ENCODE data around the gene IBA57.

Gene IBA57

GRCh38 chr1:228122921-228123441 lies 42.6 kb upstream of the IBA57 start:
- H3K27me3 ChIP-seq (replicated peaks; ENCODE audit: control insufficient read depth, insufficient read depth, low read length), result no peaks in the 10 kb centered on the region
- DNase-seq (ENCODE audit: extremely low read depth, insufficient read length), result no peak

GRCh38 chr1:228123505-228123904 lies 42.1 kb upstream of the IBA57 start:
- no peaks in the 10 kb centered on the region for H3K36me3 ChIP-seq (ENCODE audit: control insufficient read depth, insufficient read depth, low read length)
- DNase-seq (ENCODE audit: extremely low read depth, insufficient read length), result no peak
- H3K27me3 ChIP-seq (replicated peaks; ENCODE audit: control insufficient read depth, insufficient read depth, low read length), result no peaks in the 10 kb centered on the region
- no peak for TF ChIP-seq CTCF (IDR thresholded peaks at IDR 0.05; ENCODE audit: insufficient read depth, low read length, poor library complexity, severe bottlenecking)
- H3K4me3 ChIP-seq (replicated peaks; ENCODE audit: low read depth, low read length), result no peak overlapping the region

More at GRCh38 chr1:228122921-228123441, 42.6 kb upstream of the IBA57 start:
- TF ChIP-seq CTCF (IDR thresholded peaks at IDR 0.05; ENCODE audit: insufficient read depth, low read length, poor library complexity, severe bottlenecking), result no peak
- Histone ChIP-seq H3K4me3 (replicated peaks; ENCODE audit: low read depth, low read length) (no peak overlapping the region), H3K36me3 (ENCODE audit: control insufficient read depth, insufficient read depth, low read length) (no peaks in the 10 kb centered on the region)

- Histone ChIP-seq H3K4me3 (replicated peaks; ENCODE audit: low read depth, low read length) (no peak overlapping the region), H3K27me3 (replicated peaks; ENCODE audit: control insufficient read depth, insufficient read depth, low read length) (no peaks in the 10 kb centered on the region), H3K36me3 (ENCODE audit: control insufficient read depth, insufficient read depth, low read length) (no peaks in the 10 kb centered on the region)
- no peak for DNase-seq (ENCODE audit: extremely low read depth, insufficient read length)
- TF ChIP-seq CTCF (IDR thresholded peaks at IDR 0.05; ENCODE audit: insufficient read depth, low read length, poor library complexity, severe bottlenecking), result no peak
These were observed 40.4 kb upstream of the IBA57 start for GRCh38 chr1:228125185-228125584.

GRCh38 chr1:228131766-228132165 lies 33.8 kb upstream of the IBA57 start:
- no peak overlapping the region for H3K4me3 ChIP-seq (replicated peaks; ENCODE audit: low read depth, low read length)
- no peak for DNase-seq (ENCODE audit: extremely low read depth, insufficient read length)
- H3K36me3 ChIP-seq (ENCODE audit: control insufficient read depth, insufficient read depth, low read length), result no peaks in the 10 kb centered on the region
- no peaks in the 10 kb centered on the region for H3K27me3 ChIP-seq (replicated peaks; ENCODE audit: control insufficient read depth, insufficient read depth, low read length)
- TF ChIP-seq CTCF (IDR thresholded peaks at IDR 0.05; ENCODE audit: insufficient read depth, low read length, poor library complexity, severe bottlenecking), result no peak

- no peak for DNase-seq (ENCODE audit: extremely low read depth, insufficient read length)
- Histone ChIP-seq H3K4me3 (replicated peaks; ENCODE audit: low read depth, low read length) (no peak overlapping the region), H3K27me3 (replicated peaks; ENCODE audit: control insufficient read depth, insufficient read depth, low read length) (no peaks in the 10 kb centered on the region), H3K36me3 (ENCODE audit: control insufficient read depth, insufficient read depth, low read length) (no peaks in the 10 kb centered on the region)
- no peak for TF ChIP-seq CTCF (IDR thresholded peaks at IDR 0.05; ENCODE audit: insufficient read depth, low read length, poor library complexity, severe bottlenecking)
These were observed 31.0 kb upstream of the IBA57 start for GRCh38 chr1:228134591-228134990.

- TF ChIP-seq CTCF (IDR thresholded peaks at IDR 0.05; ENCODE audit: insufficient read depth, low read length, poor library complexity, severe bottlenecking), result no peak
- Histone ChIP-seq H3K4me3 (replicated peaks; ENCODE audit: low read depth, low read length) (no peak overlapping the region), H3K27me3 (replicated peaks; ENCODE audit: control insufficient read depth, insufficient read depth, low read length) (no peaks in the 10 kb centered on the region), H3K36me3 (ENCODE audit: control insufficient read depth, insufficient read depth, low read length) (0 out of 2 replicates have a peak, but pooled peaks cover under 1% of the 10 kb centered on the region)
- DNase-seq (ENCODE audit: extremely low read depth, insufficient read length), result no peak
These were observed 28.7 kb upstream of the IBA57 start for GRCh38 chr1:228136901-228137300.

Data from GM06990 (cell line).